ENCODE data around the gene NEK11.
"Not testable (repeated sequence)": the region's sequence is repeated elsewhere in the genome, so short reads cannot be mapped to it uniquely, and the experiment has no call there.

Gene NEK11

GRCh38 chr3:131304890-131305289, 278.2 kb downstream of the NEK11 start:
- no peak for DNase-seq (ENCODE audit: low read depth)

- DNase-seq (ENCODE audit: low read depth) = no peak
Measured at GRCh38 chr3:131306242-131306641, 279.6 kb downstream of the NEK11 start.

- no peak for DNase-seq (ENCODE audit: low read depth)
Measured at GRCh38 chr3:131314318-131314717, 287.6 kb downstream of the NEK11 start.

- DNase-seq (ENCODE audit: low read depth) = no peak
Measured at GRCh38 chr3:131315162-131315561, 288.5 kb downstream of the NEK11 start.

GRCh38 chr3:131317667-131318066, 291.0 kb downstream of the NEK11 start:
- DNase-seq (ENCODE audit: low read depth) = no peak

- no peak for DNase-seq (ENCODE audit: low read depth)
Measured at GRCh38 chr3:131323014-131323413, 296.3 kb downstream of the NEK11 start.

GRCh38 chr3:131323792-131324191, 297.1 kb downstream of the NEK11 start:
- no peak for DNase-seq (ENCODE audit: low read depth)

- no peak for DNase-seq (ENCODE audit: low read depth)
Measured at GRCh38 chr3:131324923-131325322, 298.2 kb downstream of the NEK11 start.

- no peak for DNase-seq (ENCODE audit: low read depth)
Measured at GRCh38 chr3:131326307-131326706, 299.6 kb downstream of the NEK11 start.

GRCh38 chr3:131328721-131329120, 302.0 kb downstream of the NEK11 start:
- no peak for DNase-seq (ENCODE audit: low read depth)

GRCh38 chr3:131329774-131330173, 303.1 kb downstream of the NEK11 start:
- no peak for DNase-seq (ENCODE audit: low read depth)

- DNase-seq (ENCODE audit: low read depth) = not testable (repeated sequence)
Measured at GRCh38 chr3:131331456-131332085, 304.9 kb downstream of the NEK11 start.

- DNase-seq (ENCODE audit: low read depth) = no peak
Measured at GRCh38 chr3:131338948-131339640, 312.4 kb downstream of the NEK11 start.

- DNase-seq (ENCODE audit: low read depth) = no peak
Measured at GRCh38 chr3:131341761-131342160, 315.1 kb downstream of the NEK11 start.

- no peak for DNase-seq (ENCODE audit: low read depth)
Measured at GRCh38 chr3:131348911-131349310, 322.2 kb downstream of the NEK11 start.

GRCh38 chr3:131349454-131349853, 322.8 kb downstream of the NEK11 start:
- no peak for DNase-seq (ENCODE audit: low read depth)

- DNase-seq (ENCODE audit: low read depth) = no peak
Measured at GRCh38 chr3:131349946-131350347, 323.3 kb downstream of the NEK11 start.

GRCh38 chr3:131350506-131350905, 323.8 kb downstream of the NEK11 start:
- no peak for DNase-seq (ENCODE audit: low read depth)

GRCh38 chr3:131353016-131353877, 326.6 kb downstream of the NEK11 start:
- DNase-seq (ENCODE audit: low read depth) = no peak

GRCh38 chr3:131353986-131354385, 327.3 kb downstream of the NEK11 start:
- DNase-seq (ENCODE audit: low read depth) = no peak

- no peak for DNase-seq (ENCODE audit: low read depth)
Measured at GRCh38 chr3:131356006-131356595, 329.4 kb downstream of the NEK11 start.

GRCh38 chr3:131357275-131357674, 330.6 kb downstream of the NEK11 start:
- DNase-seq (ENCODE audit: low read depth) = no peak

Measured in activated T-cell treated with anti-CD3 and anti-CD28 coated beads for 48 hours (primary cell).